Measurements from ENCODE around the gene MPHOSPH9. TPM values are rescaled to one million over a fixed set of nuclear protein-coding genes. Genes with fewer than 3 reads are reported as not detected.

Gene MPHOSPH9
- total RNA-seq, 4 donors from 2014 or later: 14.0 to 44.3 (median 14.3) TPM

DNA sequence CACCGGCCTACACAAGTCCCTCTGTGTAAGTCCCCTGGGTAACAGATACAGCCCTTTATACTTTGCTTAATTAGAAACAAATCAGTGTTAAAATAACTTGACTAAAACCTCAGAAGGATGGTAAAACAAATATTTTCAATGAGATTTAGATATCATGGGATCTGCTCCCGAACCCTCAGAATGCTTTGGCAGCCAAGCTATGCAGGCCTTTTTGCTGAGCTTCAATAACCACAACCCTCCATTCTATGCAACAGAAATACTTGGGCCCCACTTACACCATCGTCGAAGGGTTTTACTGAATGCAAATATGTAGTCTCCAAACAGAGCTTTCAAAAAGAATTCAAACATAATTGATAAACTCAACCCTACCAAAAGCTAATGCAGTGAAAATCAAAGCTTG is 52.8 kb downstream of the MPHOSPH9 start:
- DNase-seq (ENCODE audit: low spot score in 2 of 2): no peak
- Histone ChIP-seq H3K36me3 (peaks cover 15% of the 10 kb centered on the region), H3K9me3 (no peaks in the 10 kb centered on the region), H3K4me1 (no peaks in the 10 kb centered on the region), H3K4me3 (no peak overlapping the region), H3K27me3 (no peaks in the 10 kb centered on the region), H3K27ac (no peak overlapping the region)
- 91% methylated on average over 4 of the region's 4 CpGs for WGBS
- TF ChIP-seq POLR2AphosphoS5 (IDR thresholded peaks at IDR 0.05): no peak
- no peak for TF ChIP-seq EP300 (IDR thresholded peaks at IDR 0.05)
- TF ChIP-seq, protein P1, sequence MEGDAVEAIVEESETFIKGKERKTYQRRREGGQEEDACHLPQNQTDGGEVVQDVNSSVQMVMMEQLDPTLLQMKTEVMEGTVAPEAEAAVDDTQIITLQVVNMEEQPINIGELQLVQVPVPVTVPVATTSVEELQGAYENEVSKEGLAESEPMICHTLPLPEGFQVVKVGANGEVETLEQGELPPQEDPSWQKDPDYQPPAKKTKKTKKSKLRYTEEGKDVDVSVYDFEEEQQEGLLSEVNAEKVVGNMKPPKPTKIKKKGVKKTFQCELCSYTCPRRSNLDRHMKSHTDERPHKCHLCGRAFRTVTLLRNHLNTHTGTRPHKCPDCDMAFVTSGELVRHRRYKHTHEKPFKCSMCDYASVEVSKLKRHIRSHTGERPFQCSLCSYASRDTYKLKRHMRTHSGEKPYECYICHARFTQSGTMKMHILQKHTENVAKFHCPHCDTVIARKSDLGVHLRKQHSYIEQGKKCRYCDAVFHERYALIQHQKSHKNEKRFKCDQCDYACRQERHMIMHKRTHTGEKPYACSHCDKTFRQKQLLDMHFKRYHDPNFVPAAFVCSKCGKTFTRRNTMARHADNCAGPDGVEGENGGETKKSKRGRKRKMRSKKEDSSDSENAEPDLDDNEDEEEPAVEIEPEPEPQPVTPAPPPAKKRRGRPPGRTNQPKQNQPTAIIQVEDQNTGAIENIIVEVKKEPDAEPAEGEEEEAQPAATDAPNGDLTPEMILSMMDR (IDR thresholded peaks at IDR 0.05): no peak
- no peak for TF ChIP-seq POLR2A (IDR thresholded peaks at IDR 0.05)

DNA sequence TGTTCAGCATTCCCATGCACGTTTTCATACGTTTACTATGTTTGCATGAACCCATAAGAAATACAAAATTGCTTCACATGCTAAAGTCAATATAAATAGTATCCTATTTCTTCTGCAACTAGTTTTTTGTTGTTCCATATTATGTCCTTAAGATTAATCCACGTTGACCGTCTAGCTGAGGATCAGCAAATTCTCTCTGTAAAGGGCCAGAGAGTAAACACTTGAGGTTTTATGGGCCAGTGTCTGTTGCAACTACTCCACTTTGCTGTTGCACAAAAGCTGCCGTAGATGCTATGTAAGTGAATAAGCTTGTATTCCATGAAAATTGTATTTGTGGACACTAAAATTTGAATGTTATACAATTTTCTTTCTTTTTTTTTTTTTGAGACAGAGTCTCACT is 61.0 kb downstream of the MPHOSPH9 start:
- no peak overlapping the region for H3K4me3 ChIP-seq
- no peaks in the 10 kb centered on the region for H3K27me3 ChIP-seq
- no peak overlapping the region for H3K27ac ChIP-seq
- no peaks in the 10 kb centered on the region for H3K9me3 ChIP-seq
- H3K4me1 ChIP-seq: no peaks in the 10 kb centered on the region
- no peak for DNase-seq (ENCODE audit: low spot score in 2 of 2)
- WGBS: 74% methylated on average over 5 of the region's 5 CpGs
- no peak for TF ChIP-seq POLR2AphosphoS5 (IDR thresholded peaks at IDR 0.05)
- no peak for TF ChIP-seq POLR2A (IDR thresholded peaks at IDR 0.05)
- H3K36me3 ChIP-seq: no peaks in the 10 kb centered on the region

DNA sequence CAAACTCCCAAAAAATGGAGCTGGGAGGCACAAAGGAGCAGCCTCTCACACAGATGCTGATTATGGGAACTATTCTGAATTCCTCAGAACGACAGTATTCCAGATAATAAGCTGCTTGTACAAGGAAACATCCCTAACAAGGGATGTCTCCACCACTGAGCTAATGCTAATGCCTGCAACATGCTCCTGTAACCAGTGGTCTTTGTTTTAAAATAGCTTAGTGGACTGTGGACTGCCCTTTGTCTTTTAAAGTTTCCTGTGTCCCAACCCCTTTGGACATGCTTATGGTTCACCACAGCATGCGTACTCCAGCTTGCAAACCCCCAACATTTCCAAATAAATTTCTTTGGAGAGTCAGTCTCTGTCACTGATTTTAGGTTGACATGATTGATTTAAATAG is 65.6 kb downstream of the MPHOSPH9 start:
- no peak for TF ChIP-seq EP300 (IDR thresholded peaks at IDR 0.05)
- H3K36me3 ChIP-seq: peaks cover 14% of the 10 kb centered on the region
- no peaks in the 10 kb centered on the region for H3K9me3 ChIP-seq
- WGBS: 48% methylated on average over 2 of the region's 2 CpGs
- no peaks in the 10 kb centered on the region for H3K4me1 ChIP-seq
- H3K4me3 ChIP-seq: no peak overlapping the region
- no peaks in the 10 kb centered on the region for H3K27me3 ChIP-seq
- DNase-seq (ENCODE audit: low spot score in 2 of 2): no peak
- no peak overlapping the region for H3K27ac ChIP-seq

DNA sequence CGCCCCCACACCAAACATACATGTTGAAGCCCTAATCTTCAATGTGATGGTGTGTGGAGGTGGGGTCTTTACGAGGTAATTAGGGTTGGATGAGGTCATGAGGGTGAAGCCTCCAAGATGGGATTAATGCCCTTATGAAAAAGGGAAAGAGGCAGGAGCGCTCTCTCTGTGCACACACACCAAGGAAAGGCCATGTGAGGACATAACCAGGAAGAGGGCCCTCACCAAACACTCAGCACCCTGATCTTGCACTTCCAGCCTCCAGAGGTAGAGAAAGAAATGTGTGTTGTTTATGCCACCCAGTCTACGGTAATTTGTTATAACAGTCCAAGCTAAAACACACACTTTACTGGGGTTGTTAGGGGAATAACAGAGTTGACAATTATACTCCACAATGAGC is 67.4 kb downstream of the MPHOSPH9 start:
- Histone ChIP-seq H3K36me3 (peaks cover 14% of the 10 kb centered on the region), H3K9me3 (no peaks in the 10 kb centered on the region), H3K4me3 (no peak overlapping the region), H3K27me3 (no peaks in the 10 kb centered on the region), H3K27ac (no peak overlapping the region), H3K4me1 (no peaks in the 10 kb centered on the region)
- TF ChIP-seq POLR2A (IDR thresholded peaks at IDR 0.05): no peak
- DNase-seq (ENCODE audit: low spot score in 2 of 2): no peak
- WGBS: 91% methylated on average over 4 of the region's 4 CpGs

DNA sequence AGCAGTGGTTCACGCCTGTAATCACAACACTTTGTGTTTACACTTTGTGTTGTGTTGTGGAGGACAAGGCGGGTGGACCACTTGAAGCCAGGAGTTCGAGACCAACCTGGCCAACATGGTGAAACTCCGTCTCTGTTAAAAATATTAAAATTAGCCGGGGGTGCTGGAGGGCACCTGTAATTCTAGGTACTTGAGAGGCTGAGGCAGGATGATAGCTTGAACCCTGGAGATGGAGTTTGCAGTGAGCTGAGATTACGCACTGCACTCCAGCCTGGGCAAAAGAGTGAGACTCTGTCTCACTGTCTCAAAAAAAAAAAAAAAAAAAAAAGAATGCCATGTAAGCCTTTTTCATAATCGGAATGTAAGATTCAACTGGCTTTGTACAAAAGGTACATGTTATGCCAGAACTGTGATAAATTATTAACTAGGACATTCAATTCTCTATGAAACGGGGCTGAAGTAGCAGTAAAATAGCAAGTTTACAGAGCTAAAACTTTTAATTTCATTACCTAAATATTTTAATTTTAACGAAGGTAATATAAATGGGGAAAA is 68.2 kb downstream of the MPHOSPH9 start:
- 94% methylated on average over 9 of the region's 9 CpGs for WGBS
- H3K9me3 ChIP-seq: no peaks in the 10 kb centered on the region

DNA sequence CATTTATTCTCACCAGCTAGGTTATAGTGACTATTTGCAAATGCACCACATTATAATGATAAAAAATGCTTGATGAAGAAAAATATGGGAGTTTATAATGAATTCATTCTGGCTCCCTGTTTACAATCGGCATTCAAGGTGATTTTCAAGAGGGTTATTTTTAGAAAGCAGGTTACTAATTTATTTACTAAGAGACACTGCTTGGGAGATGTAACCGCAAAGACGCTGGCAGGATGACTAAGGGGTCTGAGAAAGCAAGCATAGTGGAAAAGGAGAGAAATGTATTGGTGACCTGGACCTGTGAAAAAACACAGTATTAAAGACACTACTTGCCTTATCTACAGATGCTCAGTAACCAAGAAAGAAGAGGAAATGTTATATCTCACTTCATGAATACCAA is 68.7 kb downstream of the MPHOSPH9 start:
- H3K4me3 ChIP-seq: no peak overlapping the region
- no peak overlapping the region for H3K27ac ChIP-seq
- DNase-seq (ENCODE audit: low spot score in 2 of 2): no peak
- no peaks in the 10 kb centered on the region for H3K4me1 ChIP-seq
- TF ChIP-seq EP300 (IDR thresholded peaks at IDR 0.05) (no peak), POLR2AphosphoS5 (IDR thresholded peaks at IDR 0.05) (no peak), POLR2A (IDR thresholded peaks at IDR 0.05) (no peak)
- TF ChIP-seq, protein P1 (IDR thresholded peaks at IDR 0.05): no peak
- H3K36me3 ChIP-seq: peaks cover 14% of the 10 kb centered on the region
- 97% methylated on average over 3 of the region's 3 CpGs for WGBS
- no peaks in the 10 kb centered on the region for H3K27me3 ChIP-seq
- no peaks in the 10 kb centered on the region for H3K9me3 ChIP-seq

More for the DNA sequence above, 68.2 kb downstream of the MPHOSPH9 start:
- no peak for DNase-seq (ENCODE audit: low spot score in 2 of 2)
- H3K36me3 ChIP-seq: peaks cover 14% of the 10 kb centered on the region
- TF ChIP-seq, protein P1 (IDR thresholded peaks at IDR 0.05): no peak
- TF ChIP-seq EP300 (IDR thresholded peaks at IDR 0.05) (no peak), POLR2A (IDR thresholded peaks at IDR 0.05) (no peak), POLR2AphosphoS5 (IDR thresholded peaks at IDR 0.05) (no peak)
- H3K27ac ChIP-seq: no peak overlapping the region
- no peaks in the 10 kb centered on the region for H3K4me1 ChIP-seq
- H3K27me3 ChIP-seq: no peaks in the 10 kb centered on the region
- no peak overlapping the region for H3K4me3 ChIP-seq

DNA sequence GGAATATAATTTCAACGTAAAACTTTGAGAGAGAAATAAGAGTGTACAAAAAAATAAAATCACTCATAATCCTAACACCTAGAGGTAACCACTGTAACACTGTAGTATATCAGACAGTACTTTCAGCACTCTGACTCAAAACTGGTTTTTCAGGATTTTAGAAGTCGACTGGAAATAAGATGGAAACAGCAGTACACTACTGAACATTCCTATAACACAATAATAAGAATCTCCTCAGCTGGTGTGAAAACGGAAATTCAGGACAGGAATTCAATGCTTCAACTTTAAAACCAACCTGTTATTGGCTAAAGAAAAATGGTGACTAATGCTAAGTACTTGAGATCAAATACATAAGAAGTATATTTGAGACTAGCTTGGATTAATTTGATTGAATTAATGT is 69.7 kb downstream of the MPHOSPH9 start:
- H3K4me3 ChIP-seq: no peak overlapping the region
- no peaks in the 10 kb centered on the region for H3K9me3 ChIP-seq
- no peak for DNase-seq (ENCODE audit: low spot score in 2 of 2)
- no peaks in the 10 kb centered on the region for H3K27me3 ChIP-seq
- H3K27ac ChIP-seq: no peak overlapping the region
- peaks cover 14% of the 10 kb centered on the region for H3K36me3 ChIP-seq
- WGBS: 61% methylated on average over 3 of the region's 3 CpGs
- no peaks in the 10 kb centered on the region for H3K4me1 ChIP-seq
- TF ChIP-seq, protein P1 (IDR thresholded peaks at IDR 0.05): no peak
- TF ChIP-seq EP300 (IDR thresholded peaks at IDR 0.05) (no peak), POLR2AphosphoS5 (IDR thresholded peaks at IDR 0.05) (no peak), POLR2A (IDR thresholded peaks at IDR 0.05) (no peak)

Data from suprapubic skin (tissue), 4 donors.